ENCODE results near the gene TCF12.
"Not testable (repeated sequence)": the region's sequence is repeated elsewhere in the genome, so short reads cannot be mapped to it uniquely, and the experiment has no call there.

TCF12 gene

GRCh38 chr15:56916825-56917477 lies 1.5 kb upstream of the TCF12 start:
- DNase-seq, result no peak

GRCh38 chr15:56917652-56918045 lies 795 bp upstream of the TCF12 start:
- DNase-seq, result peak; percentile 29 to 52

- DNase-seq, result no peak
These were observed 676 bp downstream of the TCF12 start for GRCh38 chr15:56919031-56919608.

GRCh38 chr15:56919609-56920366 lies 1.3 kb downstream of the TCF12 start:
- DNase-seq, result peak; percentile 43 to 53

- no peak for DNase-seq
These were observed 1.9 kb downstream of the TCF12 start for GRCh38 chr15:56920367-56920627.

- DNase-seq, result no peak
These were observed 4.7 kb downstream of the TCF12 start for GRCh38 chr15:56923174-56923591.

GRCh38 chr15:56927816-56928215 lies 9.4 kb downstream of the TCF12 start:
- no peak for DNase-seq

- DNase-seq, result no peak
These were observed 11.0 kb downstream of the TCF12 start for GRCh38 chr15:56929399-56929798.

- DNase-seq, result no peak
These were observed 11.5 kb downstream of the TCF12 start for GRCh38 chr15:56929933-56930332.

- DNase-seq, result no peak
These were observed 12.3 kb downstream of the TCF12 start for GRCh38 chr15:56930669-56931313.

GRCh38 chr15:56931639-56932508 lies 13.4 kb downstream of the TCF12 start:
- DNase-seq, result no peak

GRCh38 chr15:56932509-56932868 lies 14.0 kb downstream of the TCF12 start:
- DNase-seq, result not testable (repeated sequence)

GRCh38 chr15:56933410-56933809 lies 15.0 kb downstream of the TCF12 start:
- DNase-seq, result no peak

- DNase-seq, result no peak
These were observed 15.4 kb downstream of the TCF12 start for GRCh38 chr15:56933811-56934210.

- DNase-seq, result no peak
These were observed 15.8 kb downstream of the TCF12 start for GRCh38 chr15:56934269-56934668.

GRCh38 chr15:56936929-56937328 lies 18.5 kb downstream of the TCF12 start:
- no peak for DNase-seq

GRCh38 chr15:56939257-56939656 lies 20.8 kb downstream of the TCF12 start:
- DNase-seq, result no peak

GRCh38 chr15:56940388-56940787 lies 21.9 kb downstream of the TCF12 start:
- DNase-seq, result no peak

- DNase-seq, result no peak
These were observed 23.7 kb downstream of the TCF12 start for GRCh38 chr15:56942118-56942517.

- DNase-seq, result no peak
These were observed 25.0 kb downstream of the TCF12 start for GRCh38 chr15:56943403-56943802.

- DNase-seq, result no peak
These were observed 26.0 kb downstream of the TCF12 start for GRCh38 chr15:56944485-56944884.

GRCh38 chr15:56946150-56946549 lies 27.7 kb downstream of the TCF12 start:
- no peak for DNase-seq
